K562 (cell line): Measurements from ENCODE around the gene RRBP1. TPM values are rescaled to one million over a fixed set of nuclear protein-coding genes. Genes with fewer than 3 reads are reported as not detected.

Experiments
- CEBPG ChIP-seq, 3 experiments: fragments of 200-800 bp in 1 of 3; sonication (Bioruptor generic) in 1 of 3; sonication (generic) in 1 of 3; formaldehyde crosslinking in 1 of 3; IDR thresholded peaks in 2 of 3; conservative IDR thresholded peaks in 1 of 3; 2 replicates each; pipeline versions ENCODE4 v1.6.1 to v1.8.0; 2016 to 2022; ENCODE audit warnings: missing compliant biosample characterization in 2 of 3, missing genetic modification characterization in 2 of 3, mild to moderate bottlenecking in 1 of 3, missing genetic modification reagents in 1 of 3
- HEY1 ChIP-seq: fragments of 250-450 bp; sonication (Bioruptor Pico); IDR thresholded peaks from 2 replicates; pipeline ENCODE4 v1.5.0; 2020; ENCODE audit warnings: mild to moderate bottlenecking, moderate library complexity, borderline replicate concordance
- L3MBTL2 ChIP-seq: fragments of 450-650 bp; IDR thresholded peaks from 2 replicates; pipeline ENCODE4 v1.6.1; 2016; ENCODE audit warnings: mild to moderate bottlenecking, moderate library complexity
- MAZ ChIP-seq, 2 experiments: fragments of 450-650 bp in 1 of 2; sonication (generic) in 1 of 2; formaldehyde crosslinking; IDR thresholded peaks in 1 of 2; conservative IDR thresholded peaks in 1 of 2; 2 replicates each; pipeline versions ENCODE4 v1.4.0 to v1.5.0; 2020; ENCODE audit warnings: mild to moderate bottlenecking in 1 of 2, missing genetic modification reagents in 1 of 2
- NFYB ChIP-seq: IDR thresholded peaks from 2 replicates; pipeline ENCODE4 v1.6.1; 2011; ENCODE audit warnings: mild to moderate bottlenecking, moderate library complexity; ENCODE audit not compliant: insufficient read length; ENCODE audit errors: extremely low read depth
- SP2 ChIP-seq: IDR thresholded peaks from 2 replicates; pipeline ENCODE4 v1.6.1; 2011; ENCODE audit warnings: mild to moderate bottlenecking, low read depth, low read length, moderate library complexity; ENCODE audit not compliant: poor library complexity, severe bottlenecking; ENCODE audit errors: extremely low read depth
- SUPT5H ChIP-seq: fragments of 450-650 bp; IDR thresholded peaks from 2 replicates; pipeline ENCODE4 v1.6.1; 2016
- ZFP30 ChIP-seq: fragments of 250-450 bp; sonication (Bioruptor Pico); IDR thresholded peaks from 2 replicates; pipeline ENCODE4 v1.8.0; 2022; ENCODE audit warnings: moderate library complexity, mild to moderate bottlenecking, inconsistent platforms, borderline replicate concordance
- ZNF133 ChIP-seq: fragments of 250-450 bp; sonication (Bioruptor Pico); IDR thresholded peaks from 2 replicates; pipeline ENCODE4 v1.4.0; 2020; ENCODE audit warnings: mild to moderate bottlenecking
- ZNF707 ChIP-seq: fragments of 250-450 bp; sonication (Bioruptor Pico); conservative IDR thresholded peaks from 2 replicates; pipeline ENCODE4 v1.8.0; 2022; ENCODE audit warnings: inconsistent platforms, mild to moderate bottlenecking, moderate library complexity
- polyA plus RNA-seq, 8 experiments: library from polyadenylated mRNA; depleted of rRNA in 4 of 8; stranded (reverse) in 5 of 8; unstranded in 3 of 8; fragments of >200 nt; fragmentation: Nextera tagmentation in 2 of 8; fragmentation: Illumina TruSeq in 1 of 8; extraction: Ambion mirVana in 2 of 8; extraction: Trizol in 1 of 8; gene quantifications; 2 replicates each; pipeline versions ENCODE4 v1.2.1 to v1.2.3, GENCODE V29; 2011 to 2014; ENCODE audit warnings: inconsistent platforms in 1 of 8, missing spikeins in 1 of 8
- total RNA-seq, 7 experiments: library from RNA; depleted of rRNA in 6 of 7; stranded (reverse); fragments of >200 nt in 6 of 7; fragmentation: Illumina TruSeq in 2 of 7; extraction: Trizol in 2 of 7; gene quantifications; 2 replicates each; pipeline versions ENCODE4 v1.2.1 to v1.2.3, GENCODE V29; 2011 to 2021; ENCODE audit warnings: low replicate concordance in 1 of 7
- TF ChIP-seq, protein P1 (sequence below), 2 experiments: fragments of 450-650 bp in 1 of 2; sonication (generic) in 1 of 2; formaldehyde crosslinking in 1 of 2; IDR thresholded peaks; 2 replicates each; pipeline versions ENCODE4 v1.7.1 to v1.9.0; 2016 to 2022; ENCODE audit warnings: inconsistent platforms in 1 of 2, mild to moderate bottlenecking in 1 of 2, missing genetic modification reagents in 1 of 2
- TF ChIP-seq, protein P2 (sequence below): fragments of 450-650 bp; conservative IDR thresholded peaks from 2 replicates; pipeline ENCODE4 v1.6.1; 2016; ENCODE audit warnings: missing genetic modification characterization, low read depth, mild to moderate bottlenecking, control low read depth, missing compliant biosample characterization
- TF ChIP-seq, protein P3 (sequence below): fragments of 450-650 bp; IDR thresholded peaks from 2 replicates; pipeline ENCODE4 v1.6.1; 2016; ENCODE audit warnings: antibody characterized with exemption

Gene RRBP1
- total and polyA plus RNA-seq, 9 of the 15 experiments (the other 6 are each of a cell fraction or from before 2014, with no cell fraction given), result 0.84 to 32.0 (median 17.6) TPM

DNA sequence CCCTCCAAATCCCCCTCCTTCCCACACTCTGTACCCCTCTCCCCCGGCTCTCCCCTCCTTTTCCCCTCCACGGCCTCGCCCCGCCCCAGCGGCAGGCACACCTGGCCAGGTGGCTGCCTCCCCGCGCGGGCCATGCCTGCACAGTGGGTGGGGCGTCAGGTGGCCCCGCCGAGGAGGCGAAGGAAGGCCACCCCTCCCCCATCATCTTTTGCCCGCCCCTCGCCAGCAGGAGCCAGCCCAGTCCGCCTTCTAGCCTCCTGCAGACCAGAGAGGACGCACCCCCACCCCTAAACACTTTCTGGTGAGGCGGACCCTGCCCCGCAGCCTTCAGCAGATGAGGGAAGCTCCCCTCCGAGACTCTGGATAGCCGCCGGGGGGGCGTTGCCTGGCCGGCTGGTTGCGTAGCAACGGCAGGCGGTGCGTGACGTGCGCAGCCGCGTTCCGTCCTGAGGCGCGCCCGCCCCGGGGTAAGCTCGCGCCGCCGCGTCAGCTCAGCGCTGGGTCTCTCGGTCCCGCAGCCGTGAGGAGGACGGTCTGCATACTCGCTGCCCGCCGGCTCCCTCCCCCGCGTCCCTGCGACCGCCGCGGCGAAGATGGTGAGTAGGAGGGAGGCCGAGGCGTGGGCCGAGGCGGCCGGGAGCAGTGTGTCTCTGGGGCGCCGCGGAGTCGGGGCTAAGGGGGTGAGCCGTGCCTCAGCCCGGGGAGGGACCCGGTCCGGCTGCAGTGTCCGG lies 112.3 kb downstream of the RRBP1 start, which contains the start of gene DSTN (continued):
- TF ChIP-seq, protein P1, sequence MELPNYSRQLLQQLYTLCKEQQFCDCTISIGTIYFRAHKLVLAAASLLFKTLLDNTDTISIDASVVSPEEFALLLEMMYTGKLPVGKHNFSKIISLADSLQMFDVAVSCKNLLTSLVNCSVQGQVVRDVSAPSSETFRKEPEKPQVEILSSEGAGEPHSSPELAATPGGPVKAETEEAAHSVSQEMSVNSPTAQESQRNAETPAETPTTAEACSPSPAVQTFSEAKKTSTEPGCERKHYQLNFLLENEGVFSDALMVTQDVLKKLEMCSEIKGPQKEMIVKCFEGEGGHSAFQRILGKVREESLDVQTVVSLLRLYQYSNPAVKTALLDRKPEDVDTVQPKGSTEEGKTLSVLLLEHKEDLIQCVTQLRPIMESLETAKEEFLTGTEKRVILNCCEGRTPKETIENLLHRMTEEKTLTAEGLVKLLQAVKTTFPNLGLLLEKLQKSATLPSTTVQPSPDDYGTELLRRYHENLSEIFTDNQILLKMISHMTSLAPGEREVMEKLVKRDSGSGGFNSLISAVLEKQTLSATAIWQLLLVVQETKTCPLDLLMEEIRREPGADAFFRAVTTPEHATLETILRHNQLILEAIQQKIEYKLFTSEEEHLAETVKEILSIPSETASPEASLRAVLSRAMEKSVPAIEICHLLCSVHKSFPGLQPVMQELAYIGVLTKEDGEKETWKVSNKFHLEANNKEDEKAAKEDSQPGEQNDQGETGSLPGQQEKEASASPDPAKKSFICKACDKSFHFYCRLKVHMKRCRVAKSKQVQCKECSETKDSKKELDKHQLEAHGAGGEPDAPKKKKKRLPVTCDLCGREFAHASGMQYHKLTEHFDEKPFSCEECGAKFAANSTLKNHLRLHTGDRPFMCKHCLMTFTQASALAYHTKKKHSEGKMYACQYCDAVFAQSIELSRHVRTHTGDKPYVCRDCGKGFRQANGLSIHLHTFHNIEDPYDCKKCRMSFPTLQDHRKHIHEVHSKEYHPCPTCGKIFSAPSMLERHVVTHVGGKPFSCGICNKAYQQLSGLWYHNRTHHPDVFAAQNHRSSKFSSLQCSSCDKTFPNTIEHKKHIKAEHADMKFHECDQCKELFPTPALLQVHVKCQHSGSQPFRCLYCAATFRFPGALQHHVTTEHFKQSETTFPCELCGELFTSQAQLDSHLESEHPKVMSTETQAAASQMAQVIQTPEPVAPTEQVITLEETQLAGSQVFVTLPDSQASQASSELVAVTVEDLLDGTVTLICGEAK (IDR thresholded peaks at IDR 0.05), result no peak
- TF ChIP-seq, protein P1 (CRISPR knock-in tag; IDR thresholded peaks at IDR 0.05), result no peak
- no peak for TF ChIP-seq CEBPG (CRISPR knock-in tag; IDR thresholded peaks at IDR 0.05)
- no peak for TF ChIP-seq CEBPG (tag; conservative IDR thresholded peaks at IDR 0.05 in 1 of 2, IDR thresholded peaks at IDR 0.05 in 1 of 2)
- TF ChIP-seq, protein P2, sequence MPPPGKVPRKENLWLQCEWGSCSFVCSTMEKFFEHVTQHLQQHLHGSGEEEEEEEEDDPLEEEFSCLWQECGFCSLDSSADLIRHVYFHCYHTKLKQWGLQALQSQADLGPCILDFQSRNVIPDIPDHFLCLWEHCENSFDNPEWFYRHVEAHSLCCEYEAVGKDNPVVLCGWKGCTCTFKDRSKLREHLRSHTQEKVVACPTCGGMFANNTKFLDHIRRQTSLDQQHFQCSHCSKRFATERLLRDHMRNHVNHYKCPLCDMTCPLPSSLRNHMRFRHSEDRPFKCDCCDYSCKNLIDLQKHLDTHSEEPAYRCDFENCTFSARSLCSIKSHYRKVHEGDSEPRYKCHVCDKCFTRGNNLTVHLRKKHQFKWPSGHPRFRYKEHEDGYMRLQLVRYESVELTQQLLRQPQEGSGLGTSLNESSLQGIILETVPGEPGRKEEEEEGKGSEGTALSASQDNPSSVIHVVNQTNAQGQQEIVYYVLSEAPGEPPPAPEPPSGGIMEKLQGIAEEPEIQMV (tag), result no peak
- TF ChIP-seq ZFP30, result no peak
- TF ChIP-seq MAZ (CRISPR knock-in tag; conservative IDR thresholded peaks at IDR 0.05 in 1 of 2, IDR thresholded peaks at IDR 0.05 in 1 of 2), result 0 out of 4 replicates have a peak, but pooled peaks of 1 of the 2 experiments have one; percentile 61
- peak; percentile 45; the same call in 1 of the 2 replicates for TF ChIP-seq SUPT5H
- no peak for TF ChIP-seq L3MBTL2
- no peak for TF ChIP-seq NFYB
- no peak for TF ChIP-seq SP2
- no peak for TF ChIP-seq HEY1 (CRISPR knock-in tag)
- TF ChIP-seq ZNF707 (CRISPR knock-in tag), result no peak
- TF ChIP-seq ZNF133, result no peak
- TF ChIP-seq, protein P3, sequence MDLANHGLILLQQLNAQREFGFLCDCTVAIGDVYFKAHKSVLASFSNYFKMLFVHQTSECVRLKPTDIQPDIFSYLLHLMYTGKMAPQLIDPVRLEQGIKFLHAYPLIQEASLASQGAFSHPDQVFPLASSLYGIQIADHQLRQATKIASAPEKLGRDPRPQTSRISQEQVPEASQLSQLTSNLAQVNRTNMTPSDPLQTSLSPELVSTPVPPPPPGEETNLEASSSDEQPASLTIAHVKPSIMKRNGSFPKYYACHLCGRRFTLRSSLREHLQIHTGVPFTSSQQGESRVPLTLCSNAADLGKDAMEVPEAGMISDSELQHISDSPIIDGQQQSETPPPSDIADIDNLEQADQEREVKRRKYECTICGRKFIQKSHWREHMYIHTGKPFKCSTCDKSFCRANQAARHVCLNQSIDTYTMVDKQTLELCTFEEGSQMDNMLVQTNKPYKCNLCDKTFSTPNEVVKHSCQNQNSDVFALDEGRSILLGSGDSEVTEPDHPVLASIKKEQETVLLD, result no peak
